ENCODE measurements around the gene IPO11. TPM values are rescaled to one million over a fixed set of nuclear protein-coding genes. Genes with fewer than 3 reads are reported as not detected.

The IPO11 gene
- total RNA-seq, 1 experiment from 2014 or later: 16.1 TPM

DNA sequence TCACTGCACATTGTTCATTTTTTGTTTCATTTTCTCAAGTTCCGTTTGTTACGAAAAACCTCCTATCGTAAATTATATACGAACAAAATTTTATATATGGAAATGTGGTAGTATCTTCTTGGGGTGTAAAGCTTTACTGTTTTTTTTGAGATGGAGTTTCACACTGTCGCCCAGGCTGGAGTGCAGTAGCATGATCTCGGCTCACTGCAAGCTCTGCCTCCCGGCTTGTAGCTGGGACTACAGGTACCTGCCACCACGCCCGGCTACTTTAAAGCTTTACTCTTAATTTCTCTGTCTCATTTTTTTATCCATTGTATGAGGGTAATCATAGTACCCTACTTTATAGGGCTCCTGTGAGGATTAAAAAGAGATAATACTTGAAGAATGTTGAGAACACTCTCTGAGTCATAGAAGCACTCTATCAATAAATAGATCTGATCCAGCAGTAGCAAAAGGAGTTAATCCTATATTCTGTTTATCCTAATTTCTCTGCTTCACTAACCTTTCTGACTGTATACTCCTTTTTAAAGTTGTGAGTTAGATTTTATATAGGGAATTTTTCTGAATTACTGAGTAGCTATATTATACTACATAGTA is 160.5 kb downstream of the IPO11 start:
- TF ChIP-seq EZH2phosphoT487 (IDR thresholded peaks at IDR 0.05; ENCODE audit: borderline replicate concordance, low read length) (no peak), CTCF (conservative IDR thresholded peaks at IDR 0.05; ENCODE audit: low read depth, low read length) (no peak), EZH2 (IDR thresholded peaks at IDR 0.05; ENCODE audit: low read length, unreplicated experiment) (no peak)
- H3K9me2 ChIP-seq (replicated peaks; ENCODE audit: low read length): no peaks in the 10 kb centered on the region
- intact Hi-C loops (cut with micrococcal nuclease): no loop called here

DNA sequence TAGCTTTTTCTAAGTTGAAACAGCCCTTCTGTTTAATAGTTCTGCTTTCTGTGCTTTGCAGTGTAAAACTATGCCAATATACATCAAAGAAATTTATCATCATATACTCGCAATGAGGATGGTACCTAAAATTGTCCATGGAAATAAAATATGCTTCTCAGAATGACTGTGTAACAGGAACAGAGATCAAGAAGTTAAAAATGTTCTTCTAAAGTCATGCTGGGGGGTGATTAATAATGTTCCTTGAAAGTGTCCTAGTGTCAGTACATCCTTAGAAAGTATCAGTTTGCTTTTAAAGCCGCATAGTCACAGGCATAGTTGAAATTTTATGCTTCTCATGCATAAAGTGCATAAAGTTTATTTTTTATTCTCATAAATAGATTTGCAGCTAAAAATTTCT is 162.0 kb downstream of the IPO11 start:
- H3F3A ChIP-seq (ENCODE audit: low read length, unreplicated experiment): no peaks in the 10 kb centered on the region
- intact Hi-C loops (cut with micrococcal nuclease): no loop called here
- H3K4me1 ChIP-seq (ENCODE audit: insufficient read depth, low read length): no peaks in the 10 kb centered on the region
- POLR2A ChIA-PET (ENCODE audit: unreplicated experiment): no interaction called here
- CTCF ChIA-PET: no interaction called here
- H3K79me2 ChIP-seq (ENCODE audit: low read length): no peaks in the 10 kb centered on the region
- no peak overlapping the region for H3K9ac ChIP-seq (ENCODE audit: low read length)
- ATAC-seq (no peak), DNase-seq (no peak)
- H3K9me3 ChIP-seq (ENCODE audit: low read length): no peaks in the 10 kb centered on the region
- no peak overlapping the region for H3K4me2 ChIP-seq (ENCODE audit: low read length)
- BruUV-seq (replicated peaks): no TSS peak
- H3K36me3 ChIP-seq (ENCODE audit: low read depth, low read length): no peaks in the 10 kb centered on the region
- no peak overlapping the region for H3K4me3 ChIP-seq (ENCODE audit: low read length)
- no peak overlapping the region for H2AFZ ChIP-seq (ENCODE audit: low read length)
- H3K27me3 ChIP-seq (ENCODE audit: low read length): no peaks in the 10 kb centered on the region
- no peaks in the 10 kb centered on the region for H3K9me2 ChIP-seq (replicated peaks; ENCODE audit: low read length)
- no peak overlapping the region for H3K27ac ChIP-seq (ENCODE audit: low read length)
- H4K20me1 ChIP-seq (ENCODE audit: low read length): no peaks in the 10 kb centered on the region
- TF ChIP-seq CTCF (conservative IDR thresholded peaks at IDR 0.05; ENCODE audit: low read depth, low read length) (no peak), EZH2 (IDR thresholded peaks at IDR 0.05; ENCODE audit: low read length, unreplicated experiment) (no peak), EZH2phosphoT487 (IDR thresholded peaks at IDR 0.05; ENCODE audit: borderline replicate concordance, low read length) (no peak)

More for the DNA sequence above, 160.5 kb downstream of the IPO11 start:
- Histone ChIP-seq H2AFZ (ENCODE audit: low read length) (no peak overlapping the region), H3K4me2 (ENCODE audit: low read length) (no peak overlapping the region), H3K4me3 (ENCODE audit: low read length) (no peak overlapping the region), H4K20me1 (ENCODE audit: low read length) (no peaks in the 10 kb centered on the region), H3K27me3 (ENCODE audit: low read length) (no peaks in the 10 kb centered on the region), H3K4me1 (ENCODE audit: insufficient read depth, low read length) (no peaks in the 10 kb centered on the region), H3K79me2 (ENCODE audit: low read length) (no peaks in the 10 kb centered on the region), H3F3A (ENCODE audit: low read length, unreplicated experiment) (no peaks in the 10 kb centered on the region), H3K9ac (ENCODE audit: low read length) (no peak overlapping the region), H3K9me3 (ENCODE audit: low read length) (no peaks in the 10 kb centered on the region), H3K36me3 (ENCODE audit: low read depth, low read length) (peaks cover 8% of the 10 kb centered on the region; the same call in 1 of the 2 replicates), H3K27ac (ENCODE audit: low read length) (no peak overlapping the region)
- no TSS peak for BruUV-seq (replicated peaks)
- ATAC-seq (no peak), DNase-seq (no peak)
- POLR2A ChIA-PET (ENCODE audit: unreplicated experiment): interaction anchor here (0.6 kb wide), 1 partner anchor 87 kb away, joined by 5 read pairs; no protein-coding TSS in a partner anchor
- CTCF ChIA-PET: no interaction called here

DNA sequence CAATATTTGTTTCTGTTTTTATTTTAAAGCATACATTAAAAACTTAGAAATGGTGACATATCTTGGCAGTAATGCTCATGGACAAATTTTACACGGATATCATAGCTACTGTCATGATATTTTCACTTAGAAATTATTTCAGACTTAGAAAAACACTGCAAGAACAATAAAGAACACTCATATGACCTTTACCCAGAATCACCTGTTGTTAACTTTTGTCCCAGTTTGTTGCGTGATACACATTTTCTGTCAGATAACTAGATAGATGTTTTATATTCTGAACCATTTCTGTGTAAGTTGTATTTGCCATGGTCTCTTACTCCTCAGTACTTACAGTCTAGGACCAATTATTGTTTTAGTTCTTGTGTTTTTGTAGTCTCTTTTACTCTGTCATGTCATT is 162.5 kb downstream of the IPO11 start:
- Histone ChIP-seq H3K4me2 (ENCODE audit: low read length) (no peak overlapping the region), H3K9me2 (replicated peaks; ENCODE audit: low read length) (no peaks in the 10 kb centered on the region), H3K9ac (ENCODE audit: low read length) (no peak overlapping the region), H4K20me1 (ENCODE audit: low read length) (no peaks in the 10 kb centered on the region), H3K4me1 (ENCODE audit: insufficient read depth, low read length) (no peaks in the 10 kb centered on the region), H3K36me3 (ENCODE audit: low read depth, low read length) (no peaks in the 10 kb centered on the region), H3K9me3 (ENCODE audit: low read length) (no peaks in the 10 kb centered on the region), H2AFZ (ENCODE audit: low read length) (no peak overlapping the region), H3K27me3 (ENCODE audit: low read length) (no peaks in the 10 kb centered on the region), H3F3A (ENCODE audit: low read length, unreplicated experiment) (no peaks in the 10 kb centered on the region), H3K27ac (ENCODE audit: low read length) (no peak overlapping the region), H3K4me3 (ENCODE audit: low read length) (no peak overlapping the region), H3K79me2 (ENCODE audit: low read length) (no peaks in the 10 kb centered on the region)
- CTCF ChIA-PET: no interaction called here
- TF ChIP-seq EZH2 (IDR thresholded peaks at IDR 0.05; ENCODE audit: low read length, unreplicated experiment) (no peak), EZH2phosphoT487 (IDR thresholded peaks at IDR 0.05; ENCODE audit: borderline replicate concordance, low read length) (no peak), CTCF (conservative IDR thresholded peaks at IDR 0.05; ENCODE audit: low read depth, low read length) (no peak)
- ATAC-seq (no peak), DNase-seq (no peak)
- intact Hi-C loops (cut with micrococcal nuclease): no loop called here
- BruUV-seq (replicated peaks): no TSS peak
- POLR2A ChIA-PET (ENCODE audit: unreplicated experiment): no interaction called here
